HCEC 1CT (cell line): ENCODE measurements around the gene PFKFB2.

Experiments
- DNase-seq: peaks from one replicate; pipeline ENCODE4 v3.0.0-alpha.2; 2017

Gene PFKFB2

GRCh38 chr1:207052911-207053769 lies at the start of gene PFKFB2:
TSS of gene PFKFB2 (plus strand) at chr1:207053275. CDS start at chr1:207054718, 1,443 bp downstream.
- DNase-seq, result peak; percentile 60

- DNase-seq, result peak; percentile 82
Measured at GRCh38 chr1:207004931-207005830, 47.9 kb upstream of the PFKFB2 start.

GRCh38 chr1:207006083-207006482 lies 47.0 kb upstream of the PFKFB2 start:
- no peak for DNase-seq

- no peak for DNase-seq
Measured at GRCh38 chr1:207006914-207007313, 46.2 kb upstream of the PFKFB2 start.

- DNase-seq, result peak; percentile 93
Measured at GRCh38 chr1:207007352-207008033, 45.6 kb upstream of the PFKFB2 start.

GRCh38 chr1:207009182-207009850 lies 43.8 kb upstream of the PFKFB2 start:
- DNase-seq, result no peak

GRCh38 chr1:207009945-207010344 lies 43.1 kb upstream of the PFKFB2 start:
- no peak for DNase-seq

GRCh38 chr1:207010726-207011125 lies 42.3 kb upstream of the PFKFB2 start:
- DNase-seq, result no peak

- no peak for DNase-seq
Measured at GRCh38 chr1:207013321-207014085, 39.6 kb upstream of the PFKFB2 start.

- DNase-seq, result no peak
Measured at GRCh38 chr1:207014728-207015127, 38.3 kb upstream of the PFKFB2 start.

- no peak for DNase-seq
Measured at GRCh38 chr1:207015791-207016190, 37.3 kb upstream of the PFKFB2 start.

GRCh38 chr1:207017615-207018559 lies 35.2 kb upstream of the PFKFB2 start:
- DNase-seq, result no peak

- DNase-seq, result no peak
Measured at GRCh38 chr1:207018707-207019106, 34.4 kb upstream of the PFKFB2 start.

GRCh38 chr1:207019161-207019560 lies 33.9 kb upstream of the PFKFB2 start:
- DNase-seq, result no peak

GRCh38 chr1:207019661-207020060 lies 33.4 kb upstream of the PFKFB2 start:
- no peak for DNase-seq

- DNase-seq, result no peak
Measured at GRCh38 chr1:207020065-207020708, 32.9 kb upstream of the PFKFB2 start.

- DNase-seq, result peak; percentile 23
Measured at GRCh38 chr1:207020709-207021107, 32.4 kb upstream of the PFKFB2 start.

- DNase-seq, result peak; percentile 40
Measured at GRCh38 chr1:207021139-207021861, 31.8 kb upstream of the PFKFB2 start.

- DNase-seq, result no peak
Measured at GRCh38 chr1:207021876-207022596, 31.0 kb upstream of the PFKFB2 start.
